ENCODE measurements around the gene MUSTN1.

Gene MUSTN1

GRCh38 chr3:52834871-52835501 is at the start of gene MUSTN1:
Gene MUSTN1 (minus strand): TSS chr3:52835019. CDS start chr3:52834948, 71 bp downstream.
- DNase-seq (ENCODE audit: low read depth, low spot score) = no peak

GRCh38 chr3:52882377-52882776 is 47.6 kb upstream of the MUSTN1 start:
- DNase-seq (ENCODE audit: low read depth, low spot score) = no peak

- no peak for DNase-seq (ENCODE audit: low read depth, low spot score)
Measured at GRCh38 chr3:52881871-52882270, 47.1 kb upstream of the MUSTN1 start.

- DNase-seq (ENCODE audit: low read depth, low spot score) = no peak
Measured at GRCh38 chr3:52880474-52880873, 45.7 kb upstream of the MUSTN1 start.

DNA sequence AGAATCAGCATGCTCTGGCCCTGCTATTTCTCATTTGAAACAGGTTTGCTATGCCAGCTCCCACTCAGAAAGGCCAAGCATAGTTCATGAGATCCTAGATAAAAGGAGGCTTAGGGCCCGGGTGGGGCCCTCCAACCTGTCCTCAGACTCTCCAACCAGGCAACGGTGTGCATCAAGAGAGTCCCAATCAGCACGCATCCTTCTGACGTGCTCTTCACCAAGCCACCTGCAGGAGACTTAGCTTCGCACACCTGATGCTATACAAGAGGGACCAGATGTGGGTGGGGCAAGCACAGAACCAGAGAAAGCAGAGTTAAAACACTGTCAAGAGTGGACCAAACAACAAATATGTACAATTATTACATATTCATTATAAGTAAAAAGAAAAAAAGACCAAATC is 45.2 kb upstream of the MUSTN1 start:
- DNase-seq (ENCODE audit: low read depth, low spot score) = no peak

- DNase-seq (ENCODE audit: low read depth, low spot score) = no peak
Measured at GRCh38 chr3:52879581-52879980, 44.8 kb upstream of the MUSTN1 start.

- DNase-seq (ENCODE audit: low read depth, low spot score) = no peak
Measured at GRCh38 chr3:52879090-52879489, 44.3 kb upstream of the MUSTN1 start.

DNA sequence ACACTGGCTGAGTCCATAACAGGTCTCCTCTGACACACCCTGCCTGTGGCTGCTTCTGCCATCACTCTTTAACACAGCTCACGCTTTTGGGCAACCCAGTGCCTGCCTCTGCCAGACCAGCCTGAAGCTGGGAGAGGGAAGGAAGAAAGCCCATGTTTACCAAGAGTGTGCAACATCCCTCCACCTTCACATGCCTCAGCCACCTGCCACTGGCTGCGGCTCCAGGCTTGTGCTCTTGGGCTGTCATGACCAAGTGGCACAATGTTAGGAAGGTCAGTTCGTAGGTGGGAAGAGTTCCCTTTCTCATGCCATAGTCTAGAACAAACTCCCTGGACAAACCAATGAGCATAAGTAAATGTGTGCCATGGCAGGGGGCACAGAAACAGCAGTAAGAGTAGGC is 42.3 kb upstream of the MUSTN1 start:
- no peak for DNase-seq (ENCODE audit: low read depth, low spot score)

GRCh38 chr3:52874864-52875587 is 40.2 kb upstream of the MUSTN1 start:
- DNase-seq (ENCODE audit: low read depth, low spot score) = no peak

GRCh38 chr3:52874160-52874701 is 39.4 kb upstream of the MUSTN1 start:
- no peak for DNase-seq (ENCODE audit: low read depth, low spot score)

DNA sequence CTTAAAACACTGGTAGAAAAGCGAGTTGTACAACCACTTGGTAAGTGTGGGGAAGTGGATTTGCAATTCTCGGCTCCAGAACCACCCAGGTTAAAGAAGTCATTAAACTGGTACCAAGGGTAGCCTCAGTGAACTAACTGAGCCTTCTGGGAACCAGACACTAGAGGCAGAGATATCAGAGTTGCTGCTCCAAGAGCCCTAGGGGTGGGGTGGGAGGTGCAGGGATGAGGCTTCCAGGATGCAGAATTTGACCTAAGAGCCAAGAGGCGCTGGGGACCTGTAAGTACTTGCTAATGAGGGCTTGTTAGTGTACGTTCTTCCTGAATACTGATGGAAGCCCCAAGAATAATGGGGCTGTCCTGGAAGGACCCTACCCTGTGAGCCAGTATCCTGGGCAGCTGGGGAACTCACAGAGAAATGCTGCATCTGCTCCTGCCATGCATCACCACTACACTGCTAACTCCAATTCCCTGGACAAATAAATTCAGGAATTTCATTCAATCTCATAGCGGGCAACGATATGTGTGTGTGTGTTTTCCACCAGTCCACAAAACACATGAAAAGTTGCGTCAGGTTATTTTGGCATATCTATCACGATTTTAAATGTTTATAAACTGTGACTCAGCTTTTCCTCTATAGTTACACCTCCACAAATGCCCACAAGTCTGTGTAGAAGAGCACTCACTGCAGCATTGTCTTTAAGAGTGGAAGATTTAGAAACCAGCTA is 38.8 kb upstream of the MUSTN1 start:
- no peak for DNase-seq (ENCODE audit: low read depth, low spot score)

DNA sequence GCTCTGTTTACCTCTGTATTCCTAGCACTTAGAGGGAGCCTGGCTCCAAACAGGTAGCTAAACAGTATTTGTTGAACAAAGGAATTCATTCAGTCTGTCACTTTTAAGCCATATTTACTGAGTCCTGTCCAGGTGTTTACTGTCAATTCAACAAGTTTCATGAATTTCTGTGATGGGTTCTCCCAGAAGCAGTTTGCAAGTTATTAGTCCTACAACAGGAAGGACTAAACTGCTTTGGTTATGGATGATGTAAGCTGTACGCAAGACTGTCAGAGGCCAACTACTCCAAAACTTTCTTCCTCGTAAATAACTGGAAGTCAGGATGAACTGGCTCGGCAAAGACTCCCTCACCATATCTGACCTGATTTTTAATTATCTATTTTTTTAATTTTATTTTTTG is 37.4 kb upstream of the MUSTN1 start:
- DNase-seq (ENCODE audit: low read depth, low spot score) = no peak

DNA sequence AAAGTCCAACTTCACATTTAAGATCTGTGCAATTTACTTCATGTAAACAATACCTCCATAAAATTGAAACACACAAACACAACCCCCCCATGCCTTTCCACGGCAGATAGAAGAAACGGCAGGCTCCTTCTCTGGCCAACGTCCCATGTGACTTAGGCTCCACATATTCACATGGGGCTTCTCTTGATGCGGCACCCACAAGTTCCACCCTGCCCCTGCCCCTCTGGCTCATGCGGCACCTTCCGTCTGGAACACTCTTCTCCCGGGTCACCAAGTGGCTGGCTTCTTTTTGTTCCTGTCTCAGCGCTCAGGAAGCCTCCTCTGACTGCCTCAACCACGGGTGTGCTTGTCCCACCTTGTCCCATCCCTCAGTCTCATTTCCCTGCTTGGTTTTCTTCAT is 36.9 kb upstream of the MUSTN1 start:
- no peak for DNase-seq (ENCODE audit: low read depth, low spot score)

- no peak for DNase-seq (ENCODE audit: low read depth, low spot score)
Measured at GRCh38 chr3:52870471-52870870, 35.7 kb upstream of the MUSTN1 start.

- no peak for DNase-seq (ENCODE audit: low read depth, low spot score)
Measured at GRCh38 chr3:52866427-52866826, 31.6 kb upstream of the MUSTN1 start.

- no peak for DNase-seq (ENCODE audit: low read depth, low spot score)
Measured at GRCh38 chr3:52865994-52866393, 31.2 kb upstream of the MUSTN1 start.

GRCh38 chr3:52860424-52860768 is 25.6 kb upstream of the MUSTN1 start:
- DNase-seq (ENCODE audit: low read depth, low spot score) = no peak

- no peak for DNase-seq (ENCODE audit: low read depth, low spot score)
Measured at GRCh38 chr3:52859686-52860423, 25.0 kb upstream of the MUSTN1 start.

- no peak for DNase-seq (ENCODE audit: low read depth, low spot score)
Measured at GRCh38 chr3:52857864-52858263, 23.0 kb upstream of the MUSTN1 start.

DNA sequence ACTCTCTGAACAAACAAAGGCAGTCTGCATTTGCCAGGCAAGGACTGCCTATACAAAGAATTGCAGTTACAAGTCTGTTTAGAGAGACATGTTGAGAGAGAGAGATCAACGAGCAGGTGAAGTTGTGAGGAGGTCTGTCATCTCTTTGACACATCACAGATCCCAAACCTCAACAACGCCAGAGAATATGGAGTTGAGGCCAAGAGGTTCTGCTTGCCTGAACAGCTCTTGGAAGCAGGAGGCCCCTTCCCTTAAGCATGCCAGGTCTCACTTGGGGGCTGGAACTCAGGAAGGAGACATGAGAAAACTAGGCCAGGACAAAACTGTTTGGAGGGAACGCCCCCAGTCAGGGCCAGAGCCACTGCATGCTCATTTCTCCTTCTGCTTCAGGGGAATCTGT is 22.3 kb upstream of the MUSTN1 start:
- DNase-seq (ENCODE audit: low read depth, low spot score) = no peak

DNA sequence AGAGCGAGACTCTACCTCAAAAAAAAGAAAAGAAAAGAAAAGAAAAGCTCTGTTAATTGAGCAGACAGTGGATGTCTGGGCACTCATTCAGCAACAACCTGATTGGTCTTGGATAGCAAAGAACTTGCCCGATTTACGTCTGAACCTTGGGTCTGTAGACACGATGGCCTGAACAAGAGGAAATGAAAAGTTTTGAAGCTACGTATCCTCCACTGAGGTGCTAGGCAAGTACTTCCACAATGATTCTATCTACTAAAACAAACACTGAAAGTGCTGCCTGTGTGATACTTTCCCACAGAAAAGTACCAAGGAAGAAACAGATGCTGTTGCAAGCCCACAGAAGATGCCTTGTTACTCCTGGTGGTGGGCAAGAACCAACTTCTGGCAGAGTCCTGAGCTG is 21.8 kb upstream of the MUSTN1 start:
- no peak for DNase-seq (ENCODE audit: low read depth, low spot score)

GRCh38 chr3:52854013-52854412 is 19.2 kb upstream of the MUSTN1 start:
- DNase-seq (ENCODE audit: low read depth, low spot score) = no peak

All from activated CD4-positive, CD25-positive, alpha-beta regulatory T cell treated with anti-CD3 and anti-CD28 coated beads, Interleukin-2, amount 50 U/mL, for 16 hours (primary cell).